ENCODE data around the gene GPR107. TPM values are rescaled to one million over a fixed set of nuclear protein-coding genes. Genes with fewer than 3 reads are reported as not detected.

The GPR107 gene
- total RNA-seq, 1 donor from 2014 or later = 43.8 TPM

- no peak for TF ChIP-seq CTCF (conservative IDR thresholded peaks at IDR 0.05)
- Mint-ChIP-seq H3K4me1 (peaks cover 46% of the 10 kb centered on the region), H3K27ac (ENCODE audit: unreplicated experiment) (peak overlapping the region; percentile 98), H3K27me3 (ENCODE audit: low read depth) (no peaks in the 10 kb centered on the region), H3K36me3 (ENCODE audit: low read depth) (no peaks in the 10 kb centered on the region), H3K9me3 (no peaks in the 10 kb centered on the region), H3K4me3 (no peak overlapping the region)
- DNase-seq (ENCODE audit: low read depth, low spot score) = no peak
Measured at GRCh38 chr9:130186839-130187522, 133.3 kb downstream of the GPR107 start.

- Mint-ChIP-seq H3K27ac (ENCODE audit: unreplicated experiment) (peak overlapping the region; percentile 75), H3K27me3 (ENCODE audit: low read depth) (no peaks in the 10 kb centered on the region), H3K4me1 (peaks cover 46% of the 10 kb centered on the region), H3K9me3 (no peaks in the 10 kb centered on the region), H3K36me3 (ENCODE audit: low read depth) (no peaks in the 10 kb centered on the region), H3K4me3 (no peak overlapping the region)
- no peak for TF ChIP-seq CTCF (conservative IDR thresholded peaks at IDR 0.05)
- no peak for DNase-seq (ENCODE audit: low read depth, low spot score)
Measured at GRCh38 chr9:130187523-130187846, 133.8 kb downstream of the GPR107 start.

GRCh38 chr9:130188860-130189481, 135.3 kb downstream of the GPR107 start:
- TF ChIP-seq CTCF (conservative IDR thresholded peaks at IDR 0.05) = no peak

More at GRCh38 chr9:130188860-130189481, 135.3 kb downstream of the GPR107 start:
- peaks cover 43% of the 10 kb centered on the region for H3K4me1 Mint-ChIP-seq
- DNase-seq (ENCODE audit: low read depth, low spot score) = no peak
- no peaks in the 10 kb centered on the region for H3K36me3 Mint-ChIP-seq (ENCODE audit: low read depth)
- no peak overlapping the region for H3K27ac Mint-ChIP-seq (ENCODE audit: unreplicated experiment)
- no peaks in the 10 kb centered on the region for H3K27me3 Mint-ChIP-seq (ENCODE audit: low read depth)
- H3K4me3 Mint-ChIP-seq = no peak overlapping the region
- no peaks in the 10 kb centered on the region for H3K9me3 Mint-ChIP-seq

Other genes with a start within 250 kb of the GPR107 start
- 36.9 and 40.5 TPM in 2 replicates for gene TOR1A, start 229.8 kb upstream of the GPR107 start, total RNA-seq
- gene C9orf78, start 218.6 kb upstream of the GPR107 start, total RNA-seq = 32.7 and 34.6 TPM in 2 replicates
- 31.1 and 35.9 TPM in 2 replicates for gene USP20, start 218.4 kb upstream of the GPR107 start, total RNA-seq
- 47.3 and 48.4 TPM in 2 replicates for gene FNBP1, start 10.7 kb upstream of the GPR107 start, total RNA-seq
- gene NCS1, start 118.5 kb downstream of the GPR107 start, total RNA-seq = 60.1 and 67.8 TPM in 2 replicates
- 0.07 TPM in 1 of 2 replicates, not detected in the other for gene HMCN2, start 211.9 kb downstream of the GPR107 start, total RNA-seq